A549 (cell line): Measurements from ENCODE around the gene DENND2D.

ENCODE experiments used
- CEBPB ChIP-seq, 2 experiments: fragments of >200 bp in 1 of 2; sonication (Bioruptor Twin) in 1 of 2; formaldehyde crosslinking in 1 of 2; IDR thresholded peaks; 2 replicates each; pipeline ENCODE4 v1.6.1; 2012 to 2016
- GATA3 ChIP-seq: IDR thresholded peaks from 2 replicates; pipeline ENCODE4 v1.6.1; 2012; ENCODE audit warnings: borderline replicate concordance
- JUN ChIP-seq, 2 experiments: fragments of >200 bp; sonication (Bioruptor Twin); formaldehyde crosslinking; IDR thresholded peaks; 2 replicates in 1 of 2; 3 replicates in 1 of 2; pipeline ENCODE4 v1.6.1; 2016 to 2017
- KDM1A ChIP-seq: fragments of 200-600 bp; sonication (generic); IDR thresholded peaks from 2 replicates; pipeline ENCODE4 v1.6.1; 2016; ENCODE audit warnings: low read depth, mild to moderate bottlenecking
- POLR2A ChIP-seq: IDR thresholded peaks from 2 replicates; pipeline ENCODE4 v1.6.1; 2012; ENCODE audit warnings: mild to moderate bottlenecking, low read length
- RAD21 ChIP-seq, 2 experiments: fragments of >200 bp in 1 of 2; sonication (Bioruptor Twin) in 1 of 2; formaldehyde crosslinking in 1 of 2; IDR thresholded peaks in 1 of 2; conservative IDR thresholded peaks in 1 of 2; 2 replicates in 1 of 2; 3 replicates in 1 of 2; pipeline ENCODE4 v1.6.1; 2012 to 2018; ENCODE audit warnings: inconsistent platforms in 1 of 2
- TF ChIP-seq, protein P1 (sequence below): fragments of >200 bp; sonication (Bioruptor Twin); formaldehyde crosslinking; IDR thresholded peaks from 3 replicates; pipeline ENCODE4 v1.5.1; 2016
- TF ChIP-seq, protein P2 (sequence below): IDR thresholded peaks from 2 replicates; pipeline ENCODE4 v1.6.1; 2012

- TF ChIP-seq, protein P1, sequence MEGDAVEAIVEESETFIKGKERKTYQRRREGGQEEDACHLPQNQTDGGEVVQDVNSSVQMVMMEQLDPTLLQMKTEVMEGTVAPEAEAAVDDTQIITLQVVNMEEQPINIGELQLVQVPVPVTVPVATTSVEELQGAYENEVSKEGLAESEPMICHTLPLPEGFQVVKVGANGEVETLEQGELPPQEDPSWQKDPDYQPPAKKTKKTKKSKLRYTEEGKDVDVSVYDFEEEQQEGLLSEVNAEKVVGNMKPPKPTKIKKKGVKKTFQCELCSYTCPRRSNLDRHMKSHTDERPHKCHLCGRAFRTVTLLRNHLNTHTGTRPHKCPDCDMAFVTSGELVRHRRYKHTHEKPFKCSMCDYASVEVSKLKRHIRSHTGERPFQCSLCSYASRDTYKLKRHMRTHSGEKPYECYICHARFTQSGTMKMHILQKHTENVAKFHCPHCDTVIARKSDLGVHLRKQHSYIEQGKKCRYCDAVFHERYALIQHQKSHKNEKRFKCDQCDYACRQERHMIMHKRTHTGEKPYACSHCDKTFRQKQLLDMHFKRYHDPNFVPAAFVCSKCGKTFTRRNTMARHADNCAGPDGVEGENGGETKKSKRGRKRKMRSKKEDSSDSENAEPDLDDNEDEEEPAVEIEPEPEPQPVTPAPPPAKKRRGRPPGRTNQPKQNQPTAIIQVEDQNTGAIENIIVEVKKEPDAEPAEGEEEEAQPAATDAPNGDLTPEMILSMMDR, result no peak
- TF ChIP-seq KDM1A, result no peak
- no peak for TF ChIP-seq POLR2A
- no peak for TF ChIP-seq CEBPB (IDR thresholded peaks at IDR 0.05)
- no peak for TF ChIP-seq GATA3
- TF ChIP-seq JUN (IDR thresholded peaks at IDR 0.05), result no peak
- TF ChIP-seq, protein P2, sequence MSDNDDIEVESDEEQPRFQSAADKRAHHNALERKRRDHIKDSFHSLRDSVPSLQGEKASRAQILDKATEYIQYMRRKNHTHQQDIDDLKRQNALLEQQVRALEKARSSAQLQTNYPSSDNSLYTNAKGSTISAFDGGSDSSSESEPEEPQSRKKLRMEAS, result no peak
- no peak for TF ChIP-seq RAD21 (conservative IDR thresholded peaks at IDR 0.05 in 1 of 2, IDR thresholded peaks at IDR 0.05 in 1 of 2)
Observed at GRCh38 chr1:111162488-111162880, 38.0 kb downstream of the DENND2D start.
